Body of pancreas (tissue), 4 donors: ENCODE measurements around the gene IL10. TPM values are rescaled to one million over a fixed set of nuclear protein-coding genes. Genes with fewer than 3 reads are reported as not detected.
"Not testable (repeated sequence)": the region's sequence is repeated elsewhere in the genome, so short reads cannot be mapped to it uniquely, and the experiment has no call there.

Experiments used
- ATAC-seq: fragments of 150-250 bp; one replicate; pipeline ENCODE4 v1.9.1; 2016
- DNase-seq, 4 donors: peaks; one replicate each; pipeline ENCODE4 v3.0.0-alpha.2; 2019
- H3K27ac ChIP-seq, 4 donors: fragments of 200-600 bp; sonication (generic); 1 replicate in 3 of 4; 2 replicates in 1 of 4; pipeline versions ENCODE4 v1.5.1 to v1.6.1; 2016 to 2019; ENCODE audit warnings: mild to moderate bottlenecking in 1 of 4, mixed read lengths in 1 of 4, moderate library complexity in 1 of 4
- H3K27me3 ChIP-seq, 2 donors: fragments of 200-600 bp; sonication (generic); one replicate each; pipeline ENCODE4 v1.6.0; 2016; ENCODE audit warnings: mild to moderate bottlenecking in 1 of 2
- H3K36me3 ChIP-seq, 2 donors: fragments of 200-600 bp; sonication (generic); replicated peaks in 1 of 2; 2 replicates each; pipeline ENCODE4 v1.5.1; 2016; ENCODE audit warnings: low read depth in 2 of 2; ENCODE audit not compliant: insufficient read depth in 1 of 2
- H3K4me1 ChIP-seq: fragments of 200-600 bp; sonication (generic); one replicate; pipeline ENCODE4 v1.6.0; 2016
- H3K4me3 ChIP-seq, 2 donors: fragments of 200-600 bp; sonication (generic); 1 replicate in 1 of 2; 2 replicates in 1 of 2; pipeline ENCODE4 v1.5.1; 2016 to 2019
- H3K9me3 ChIP-seq, 3 donors: fragments of 200-600 bp; sonication (generic); 1 replicate in 2 of 3; 2 replicates in 1 of 3; pipeline ENCODE4 v1.5.1; 2016
- POLR2A ChIP-seq, 3 donors: fragments of 450-650 bp; IDR thresholded peaks; one replicate each; pipeline ENCODE4 v1.6.1; 2016; ENCODE audit warnings: antibody characterized with exemption in 3 of 3, mild to moderate bottlenecking in 2 of 3
- WGBS, 2 donors: methylation state at CpG; one replicate each; pipeline ENCODE4 v1.1.5; 2017; 5-methylcytosine and 5-hydroxymethylcytosine counted together
- intact Hi-C: fragments of 100-400 bp; cut with DNase I; formaldehyde crosslinking; loops from one replicate; pipeline ENCODE4 v1.15.1; 2023
- total RNA-seq, 2 donors: library from RNA; depleted of rRNA; stranded (reverse); fragments of >200 nt; gene quantifications; one replicate each; pipeline ENCODE4 v1.1.0, GENCODE V29; 2016
- TF ChIP-seq, protein P1 (sequence below), 7 experiments: fragments of 450-650 bp in 4 of 7; fragments of 200-600 bp in 3 of 7; sonication (generic) in 3 of 7; IDR thresholded peaks; one replicate each; pipeline ENCODE4 v1.5.1; 2016 to 2019; ENCODE audit warnings: antibody characterized with exemption in 7 of 7

The IL10 gene
- total RNA-seq, 2 donors from 2014 or later, result 1.0 TPM; not detected in 1

DNA sequence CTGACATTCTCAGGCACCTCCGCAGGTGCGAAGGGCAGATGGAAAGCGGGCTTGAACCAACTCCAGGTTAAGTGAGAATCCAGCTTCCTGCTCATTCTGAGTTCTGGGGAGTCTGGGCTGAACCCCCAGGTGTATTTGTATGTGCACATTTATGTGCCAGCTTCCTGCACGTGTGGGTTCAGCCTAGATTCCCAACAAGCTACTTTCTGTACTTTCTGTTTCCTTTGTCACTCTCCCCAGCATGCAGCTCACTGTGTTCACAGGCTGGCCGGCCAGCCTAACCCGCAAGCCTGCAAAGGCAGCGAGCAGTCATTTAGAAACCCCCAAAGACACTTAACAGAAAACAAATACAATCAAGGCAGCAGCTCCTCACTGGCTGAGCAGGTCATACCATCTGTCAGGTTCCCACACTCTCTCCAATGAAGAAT lies 3.0 kb downstream of the IL10 start:
- Histone ChIP-seq H3K27ac (no peak overlapping the region), H3K4me1 (peaks cover 6% of the 10 kb centered on the region), H3K9me3 (no peaks in the 10 kb centered on the region), H3K36me3 (no peaks in the 10 kb centered on the region), H3K4me3 (no peak overlapping the region), H3K27me3 (no peaks in the 10 kb centered on the region)
- TF ChIP-seq POLR2A (IDR thresholded peaks at IDR 0.05), result no peak
- TF ChIP-seq, protein P1, sequence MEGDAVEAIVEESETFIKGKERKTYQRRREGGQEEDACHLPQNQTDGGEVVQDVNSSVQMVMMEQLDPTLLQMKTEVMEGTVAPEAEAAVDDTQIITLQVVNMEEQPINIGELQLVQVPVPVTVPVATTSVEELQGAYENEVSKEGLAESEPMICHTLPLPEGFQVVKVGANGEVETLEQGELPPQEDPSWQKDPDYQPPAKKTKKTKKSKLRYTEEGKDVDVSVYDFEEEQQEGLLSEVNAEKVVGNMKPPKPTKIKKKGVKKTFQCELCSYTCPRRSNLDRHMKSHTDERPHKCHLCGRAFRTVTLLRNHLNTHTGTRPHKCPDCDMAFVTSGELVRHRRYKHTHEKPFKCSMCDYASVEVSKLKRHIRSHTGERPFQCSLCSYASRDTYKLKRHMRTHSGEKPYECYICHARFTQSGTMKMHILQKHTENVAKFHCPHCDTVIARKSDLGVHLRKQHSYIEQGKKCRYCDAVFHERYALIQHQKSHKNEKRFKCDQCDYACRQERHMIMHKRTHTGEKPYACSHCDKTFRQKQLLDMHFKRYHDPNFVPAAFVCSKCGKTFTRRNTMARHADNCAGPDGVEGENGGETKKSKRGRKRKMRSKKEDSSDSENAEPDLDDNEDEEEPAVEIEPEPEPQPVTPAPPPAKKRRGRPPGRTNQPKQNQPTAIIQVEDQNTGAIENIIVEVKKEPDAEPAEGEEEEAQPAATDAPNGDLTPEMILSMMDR (IDR thresholded peaks at IDR 0.05), result no peak
- 64 to 73% methylated on average over 7 of the region's 7 CpGs for WGBS, 2 donors
- intact Hi-C loops, result no loop called here
- ATAC-seq (no peak), DNase-seq (peak in 2 of 4 donors; percentile 29 to 31)

DNA sequence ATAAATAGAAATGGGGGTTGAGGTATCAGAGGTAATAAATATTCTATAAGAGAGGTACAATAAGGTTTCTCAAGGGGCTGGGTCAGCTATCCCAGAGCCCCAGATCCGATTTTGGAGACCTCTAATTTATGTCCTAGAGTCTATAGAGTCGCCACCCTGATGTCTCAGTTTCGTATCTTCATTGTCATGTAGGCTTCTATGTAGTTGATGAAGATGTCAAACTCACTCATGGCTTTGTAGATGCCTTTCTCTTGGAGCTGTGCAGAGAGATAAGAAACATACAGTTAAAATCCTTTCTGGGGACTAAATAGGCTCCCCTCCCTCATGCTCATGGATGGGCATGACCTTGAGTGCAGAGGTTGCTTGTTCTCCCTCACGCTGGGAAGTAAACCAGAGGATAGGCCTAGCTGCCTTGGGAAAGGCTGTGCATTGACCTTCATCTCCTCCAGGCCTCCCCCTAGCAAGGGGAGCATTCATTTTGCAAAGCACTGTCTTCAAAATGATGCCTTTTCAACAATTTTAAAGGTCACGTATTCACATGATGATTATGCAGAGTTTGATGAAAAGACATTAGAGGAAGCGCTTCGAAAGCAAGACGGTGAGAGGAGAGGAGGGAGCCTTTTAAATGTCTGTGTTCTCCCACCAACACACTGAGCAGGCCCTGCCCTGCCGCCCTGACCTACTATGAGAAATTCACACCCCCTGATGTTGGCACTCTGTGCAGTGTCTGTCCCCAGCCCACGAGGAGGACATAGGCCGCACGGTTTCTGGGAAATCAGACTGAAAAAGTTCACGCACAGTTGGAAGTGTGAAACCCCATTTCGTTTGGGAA lies 3.6 kb downstream of the IL10 start:
- intact Hi-C loops, result no loop called here
- H3K4me3 ChIP-seq, result no peak overlapping the region
- DNase-seq (no peak), ATAC-seq (no peak)
- no peaks in the 10 kb centered on the region for H3K27me3 ChIP-seq
- 66 to 77% methylated on average over 14 of the region's 14 CpGs for WGBS, 2 donors
- peaks cover 6% of the 10 kb centered on the region for H3K4me1 ChIP-seq
- no peaks in the 10 kb centered on the region for H3K9me3 ChIP-seq
- H3K36me3 ChIP-seq, result no peaks in the 10 kb centered on the region
- TF ChIP-seq, protein P1 (IDR thresholded peaks at IDR 0.05), result no peak
- TF ChIP-seq POLR2A (IDR thresholded peaks at IDR 0.05), result no peak
- H3K27ac ChIP-seq, result no peak overlapping the region

DNA sequence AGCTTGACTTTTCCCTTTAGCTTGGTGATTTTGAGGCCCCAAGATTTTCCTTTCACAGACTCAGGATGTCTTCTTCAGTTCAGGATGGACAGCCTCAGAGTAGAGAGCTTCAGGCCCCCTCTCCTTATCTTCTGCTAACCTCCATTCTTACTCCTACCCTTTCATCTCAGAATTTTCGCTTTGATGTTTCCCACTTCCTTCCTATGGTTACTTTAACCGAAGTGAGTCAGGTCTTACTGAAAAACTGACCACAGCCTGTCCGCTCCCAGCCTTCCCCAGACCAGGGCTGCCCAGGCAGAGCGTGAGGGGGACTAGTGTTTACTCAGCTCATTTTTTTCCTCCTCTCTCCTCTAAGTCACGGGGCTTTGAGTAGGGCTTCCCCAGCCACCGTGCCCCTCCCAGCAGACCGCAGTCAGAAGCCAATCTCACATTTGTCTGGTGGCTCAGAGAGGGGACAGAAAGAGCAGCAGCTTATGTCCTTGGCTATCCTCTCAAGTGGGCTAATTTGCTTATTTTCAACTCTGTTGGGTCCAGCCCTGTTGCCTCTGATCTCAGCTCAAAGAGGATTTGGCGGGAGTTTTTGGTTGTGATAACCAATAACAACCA lies 5.9 kb downstream of the IL10 start:
- Histone ChIP-seq H3K4me1 (peaks cover 6% of the 10 kb centered on the region), H3K27me3 (no peaks in the 10 kb centered on the region), H3K27ac (no peak overlapping the region), H3K4me3 (no peak overlapping the region), H3K36me3 (no peaks in the 10 kb centered on the region), H3K9me3 (no peaks in the 10 kb centered on the region)
- no peak for ATAC-seq
- TF ChIP-seq POLR2A (IDR thresholded peaks at IDR 0.05), result no peak
- TF ChIP-seq, protein P1 (IDR thresholded peaks at IDR 0.05), result no peak
- 51 to 67% methylated on average over 8 of the region's 8 CpGs for WGBS, 2 donors
- intact Hi-C loops, result no loop called here
- peak in 1 of 4 donors; percentile 63 for DNase-seq

DNA sequence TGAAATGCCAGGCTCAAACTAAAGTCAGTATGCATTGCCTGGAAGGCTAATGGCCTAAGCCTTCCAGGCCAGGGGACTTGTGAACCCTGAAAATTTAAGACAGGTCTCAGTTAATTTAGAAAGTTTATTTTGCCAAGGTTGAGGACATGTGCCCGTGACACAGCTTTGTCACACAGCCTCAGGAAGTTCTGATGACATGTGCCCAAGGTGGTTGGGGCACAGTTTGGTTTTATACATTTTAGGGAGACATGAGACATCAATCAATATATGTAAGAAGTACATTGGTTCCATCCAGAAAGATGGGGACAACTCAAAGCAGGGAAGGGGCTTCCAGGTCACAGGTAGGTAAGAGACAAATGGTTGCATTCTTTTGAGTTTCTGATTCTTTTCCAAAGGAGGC lies 6.5 kb downstream of the IL10 start:
- DNase-seq, intact Hi-C loops, H3K27ac ChIP-seq, H3K27me3 ChIP-seq, ATAC-seq, H3K36me3 ChIP-seq, H3K9me3 ChIP-seq, H3K4me1 ChIP-seq, H3K4me3 ChIP-seq: not testable (repeated sequence)
- WGBS, 2 donors, result 69 to 100% methylated on average over 1 of the region's 1 CpG

DNA sequence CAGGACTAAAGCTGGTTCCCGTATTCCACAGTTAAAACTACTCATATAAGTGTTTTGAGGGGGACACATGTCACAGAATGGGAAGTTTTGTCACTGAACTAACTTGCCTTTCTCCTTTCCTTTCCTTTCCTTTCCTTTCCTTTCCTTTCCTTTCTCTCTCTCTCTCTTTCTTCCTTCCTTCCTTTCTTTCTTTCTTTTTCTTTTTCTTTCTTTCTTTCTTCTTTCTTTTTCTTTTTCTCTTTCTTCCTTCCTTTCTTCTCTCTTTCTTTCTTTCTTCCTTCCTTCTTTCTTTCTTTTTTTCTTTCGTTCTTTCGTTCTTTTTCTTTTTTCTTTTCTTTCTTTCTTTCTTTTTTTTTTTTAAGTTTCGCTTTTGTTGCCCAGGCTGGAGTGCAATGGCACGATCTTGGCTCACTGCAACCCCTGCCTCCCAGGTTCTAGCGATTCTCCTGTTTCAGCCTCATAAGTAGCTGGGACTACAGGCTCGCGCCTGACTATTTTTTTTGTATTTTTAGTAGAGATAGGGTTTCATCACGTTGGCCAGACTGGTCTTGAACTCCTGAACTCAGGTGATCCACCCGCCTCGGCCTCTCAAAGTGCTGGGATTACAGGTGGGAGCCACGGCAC lies 9.4 kb downstream of the IL10 start:
- H3K4me1 ChIP-seq, H3K27ac ChIP-seq, H3K9me3 ChIP-seq, H3K27me3 ChIP-seq, DNase-seq, H3K4me3 ChIP-seq, H3K36me3 ChIP-seq, ATAC-seq, intact Hi-C loops: not testable (repeated sequence)
- WGBS, 2 donors, result 84 to 85% methylated on average over 11 to 12 of the region's 12 CpGs
